ENCODE results near the gene TTC7B.

The TTC7B gene

DNA sequence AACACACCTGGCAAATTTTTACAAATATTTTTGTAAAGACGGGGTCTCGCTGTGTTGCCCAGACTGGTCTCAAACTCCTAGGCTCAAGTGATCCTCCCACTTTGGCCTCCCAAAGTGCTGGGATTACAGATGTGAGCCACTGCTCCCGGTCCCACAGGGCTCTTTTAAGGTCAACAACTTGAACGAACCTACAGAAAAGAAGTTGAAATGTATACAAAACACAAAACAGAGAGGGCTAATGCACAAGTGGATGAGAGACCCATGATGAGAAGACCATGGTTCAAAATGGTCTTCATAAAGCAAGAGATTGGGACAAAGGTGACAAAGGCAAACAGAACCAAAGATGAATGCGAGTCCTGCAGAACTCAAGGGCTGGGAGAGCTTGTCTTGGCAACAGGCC lies 328.0 kb downstream of the TTC7B start:
- DNase-seq (ENCODE audit: low read depth) = no peak

DNA sequence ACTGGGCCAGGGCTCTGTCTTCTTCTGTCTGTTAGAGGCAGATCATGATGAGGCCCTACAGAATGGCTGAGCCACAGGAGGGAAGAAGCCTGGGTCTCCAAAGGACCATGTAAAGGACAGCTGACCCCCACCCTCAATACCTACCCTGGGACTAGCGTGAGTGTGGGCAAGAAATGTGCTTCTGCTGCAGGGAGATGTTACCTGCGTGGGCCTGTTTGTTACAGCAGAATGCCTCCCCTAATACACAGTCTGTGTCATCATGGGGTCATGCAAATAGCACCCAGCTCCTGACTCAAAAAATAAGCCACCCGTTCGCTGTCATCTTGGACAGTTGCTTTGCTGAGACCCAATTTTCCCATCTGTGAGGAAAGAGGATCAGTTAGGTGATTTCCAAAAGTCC lies 328.8 kb downstream of the TTC7B start:
- no peak for DNase-seq (ENCODE audit: low read depth)

DNA sequence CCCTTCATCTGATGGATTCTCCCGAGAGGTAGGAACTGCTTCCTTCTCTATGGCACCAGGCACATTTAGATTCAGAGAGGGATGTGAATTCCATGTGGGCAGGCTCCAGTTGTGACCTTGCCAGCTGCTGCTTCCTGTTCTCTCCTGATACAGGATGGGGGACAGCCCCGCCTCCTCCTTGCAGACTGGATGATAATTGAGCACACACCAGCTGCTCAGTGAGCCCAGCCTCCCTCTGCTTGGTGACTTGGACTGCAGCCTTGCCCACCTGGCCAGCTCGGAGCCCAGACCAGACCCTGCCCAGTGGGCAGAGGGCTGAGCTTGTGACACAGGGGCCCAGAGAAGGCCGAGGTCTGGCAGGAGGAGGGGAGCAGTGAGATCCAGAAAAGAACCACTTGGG lies 329.2 kb downstream of the TTC7B start:
- DNase-seq (ENCODE audit: low read depth) = no peak

DNA sequence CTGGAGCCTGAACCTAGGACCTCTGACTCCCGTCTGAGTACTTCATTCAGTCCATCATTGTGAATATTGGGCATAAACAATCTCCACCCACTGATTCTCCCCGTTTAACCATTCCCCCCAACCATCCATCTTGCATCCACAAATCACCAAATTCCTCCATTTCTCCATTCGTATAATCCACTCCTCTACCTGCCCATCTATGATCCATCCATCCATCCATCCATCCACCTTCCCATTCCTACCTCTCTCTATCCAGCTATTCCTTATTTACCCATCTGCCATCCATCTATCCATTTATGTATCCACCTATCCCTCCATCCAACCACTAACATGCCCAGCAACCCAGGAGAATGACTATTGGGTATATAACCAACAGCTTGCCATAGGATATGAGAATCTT lies 331.9 kb downstream of the TTC7B start:
- no peak for DNase-seq (ENCODE audit: low read depth)

DNA sequence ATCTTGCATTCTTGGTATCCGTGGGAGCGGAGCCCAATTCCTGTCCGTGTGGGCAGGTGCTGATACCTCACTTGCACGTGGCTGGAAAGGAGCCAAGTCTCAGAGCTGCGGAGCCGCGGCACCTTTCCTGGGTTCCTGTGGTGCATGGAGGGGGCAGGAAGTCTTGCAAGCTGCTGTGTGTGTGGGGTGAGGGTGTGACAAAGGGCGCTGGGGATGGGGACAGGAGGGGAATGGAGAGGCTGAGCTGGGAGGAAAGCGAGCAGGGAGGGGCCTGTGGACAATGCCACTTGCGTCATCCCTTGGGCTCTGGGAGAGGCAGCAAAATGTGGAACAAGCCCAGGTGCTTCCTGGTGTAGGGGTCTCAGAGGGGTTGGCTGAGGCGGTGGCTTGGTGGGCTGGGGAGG lies 332.7 kb downstream of the TTC7B start:
- DNase-seq (ENCODE audit: low read depth) = no peak

DNA sequence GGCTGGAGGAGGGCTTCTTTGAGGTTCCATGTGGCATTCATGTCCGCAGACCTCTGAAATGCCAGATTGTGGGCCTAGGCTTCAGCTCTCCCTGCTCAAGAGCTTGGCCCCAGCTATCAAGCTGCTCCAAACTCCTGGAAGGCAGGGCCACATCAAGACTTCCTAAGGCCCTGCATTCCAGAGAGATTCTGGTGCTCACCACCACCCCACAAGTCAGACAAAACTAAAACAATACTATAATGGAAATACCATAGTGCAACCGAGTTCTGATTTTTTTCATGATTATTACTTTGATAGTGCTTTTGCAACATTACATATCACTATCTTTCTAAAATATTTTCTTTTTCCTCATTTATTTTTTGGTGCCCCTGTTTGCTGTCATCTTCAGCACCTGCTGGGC lies 333.1 kb downstream of the TTC7B start:
- DNase-seq (ENCODE audit: low read depth) = no peak

- no peak for DNase-seq (ENCODE audit: low read depth)
Observed at GRCh38 chr14:90475298-90475697, 340.9 kb downstream of the TTC7B start.

All from T-helper 22 cell (primary cell).